ENCODE results near the gene FRMD1.
"Not testable (repeated sequence)": the region's sequence is repeated elsewhere in the genome, so short reads cannot be mapped to it uniquely, and the experiment has no call there.

The FRMD1 gene

GRCh38 chr6:168078175-168078942, 653 bp downstream of the FRMD1 start:
- no peak for DNase-seq (ENCODE audit: low read depth in 2 of 2)

- not testable (repeated sequence) for DNase-seq (ENCODE audit: low read depth in 2 of 2)
These were observed 1.6 kb downstream of the FRMD1 start for GRCh38 chr6:168077401-168077800.

- DNase-seq (ENCODE audit: low read depth in 2 of 2): no peak
These were observed 3.2 kb downstream of the FRMD1 start for GRCh38 chr6:168075787-168076202.

GRCh38 chr6:168075216-168075615, 3.8 kb downstream of the FRMD1 start:
- no peak for DNase-seq (ENCODE audit: low read depth in 2 of 2)

- no peak for DNase-seq (ENCODE audit: low read depth in 2 of 2)
These were observed 4.9 kb downstream of the FRMD1 start for GRCh38 chr6:168073937-168074730.

GRCh38 chr6:168072730-168073129, 6.3 kb downstream of the FRMD1 start:
- DNase-seq (ENCODE audit: low read depth in 2 of 2): no peak

GRCh38 chr6:168072261-168072660, 6.8 kb downstream of the FRMD1 start:
- no peak for DNase-seq (ENCODE audit: low read depth in 2 of 2)

- no peak for DNase-seq (ENCODE audit: low read depth in 2 of 2)
These were observed 7.4 kb downstream of the FRMD1 start for GRCh38 chr6:168071620-168072019.

- DNase-seq (ENCODE audit: low read depth in 2 of 2): no peak
These were observed 8.2 kb downstream of the FRMD1 start for GRCh38 chr6:168070804-168071203.

- DNase-seq (ENCODE audit: low read depth in 2 of 2): no peak
These were observed 11.8 kb downstream of the FRMD1 start for GRCh38 chr6:168067081-168067759.

GRCh38 chr6:168064226-168064807, 14.7 kb downstream of the FRMD1 start:
- DNase-seq (ENCODE audit: low read depth in 2 of 2): no peak

- DNase-seq (ENCODE audit: low read depth in 2 of 2): no peak
These were observed 15.6 kb downstream of the FRMD1 start for GRCh38 chr6:168063431-168063830.

- no peak for DNase-seq (ENCODE audit: low read depth in 2 of 2)
These were observed 16.4 kb downstream of the FRMD1 start for GRCh38 chr6:168062346-168063289.

GRCh38 chr6:168061269-168062210, 17.5 kb downstream of the FRMD1 start:
- DNase-seq (ENCODE audit: low read depth in 2 of 2): no peak

- DNase-seq (ENCODE audit: low read depth in 2 of 2): no peak
These were observed 18.5 kb downstream of the FRMD1 start for GRCh38 chr6:168060521-168060931.

- no peak for DNase-seq (ENCODE audit: low read depth in 2 of 2)
These were observed 20.1 kb downstream of the FRMD1 start for GRCh38 chr6:168058691-168059551.

- DNase-seq (ENCODE audit: low read depth in 2 of 2): no peak
These were observed 21.2 kb downstream of the FRMD1 start for GRCh38 chr6:168057836-168058235.

GRCh38 chr6:168056892-168057527, 22.0 kb downstream of the FRMD1 start:
- no peak for DNase-seq (ENCODE audit: low read depth in 2 of 2)

Measured in stimulated activated CD4-positive, alpha-beta T cell treated with anti-CD3 and anti-CD28 coated beads, Interleukin-1b, Interleukin-23, amount 100 ng/mL, for 1 hour (primary cell).